Peyer's patch (tissue), 4 donors: ENCODE results near the gene FBLN5. TPM values are rescaled to one million over a fixed set of nuclear protein-coding genes. Genes with fewer than 3 reads are reported as not detected.
"Not testable (repeated sequence)": the region's sequence is repeated elsewhere in the genome, so short reads cannot be mapped to it uniquely, and the experiment has no call there.

Experiments used
- DNase-seq, 3 donors: peaks; one replicate each; pipeline ENCODE4 v3.0.0-alpha.2; 2017 to 2019
- H3K27ac ChIP-seq, 4 donors: fragments of 200-600 bp; sonication (generic); one replicate each; pipeline ENCODE4 v1.5.1; 2016 to 2019
- H3K27me3 ChIP-seq, 2 donors: fragments of 200-600 bp; sonication (generic); one replicate each; pipeline ENCODE4 v1.5.1; 2019
- H3K36me3 ChIP-seq, 3 donors: fragments of 200-600 bp; sonication (generic); one replicate each; pipeline ENCODE4 v1.5.1; 2016 to 2019
- H3K4me1 ChIP-seq, 4 donors: fragments of 200-600 bp; sonication (generic); one replicate each; pipeline ENCODE4 v1.5.1; 2016 to 2019
- H3K4me3 ChIP-seq, 4 donors: fragments of 200-600 bp; sonication (generic); 1 replicate in 3 of 4; 2 replicates in 1 of 4; pipeline ENCODE4 v1.5.1; 2016 to 2019; ENCODE audit warnings: mild to moderate bottlenecking in 1 of 4
- H3K9me3 ChIP-seq, 4 donors: fragments of 200-600 bp; sonication (generic); one replicate each; pipeline ENCODE4 v1.5.1; 2016 to 2019; ENCODE audit warnings: mild to moderate bottlenecking in 1 of 4
- POLR2A ChIP-seq, 2 donors: fragments of 450-650 bp; IDR thresholded peaks; one replicate each; pipeline ENCODE4 v1.5.1; 2017; ENCODE audit warnings: antibody characterized with exemption in 2 of 2, mild to moderate bottlenecking in 2 of 2, moderate library complexity in 2 of 2
- total RNA-seq, 4 donors: library from RNA; depleted of rRNA; stranded (reverse); fragments of >200 nt; gene quantifications; one replicate each; pipeline ENCODE4 v1.1.0, GENCODE V29; 2016
- TF ChIP-seq, protein P1 (sequence below), 6 experiments: fragments of 450-650 bp in 4 of 6; fragments of 200-600 bp in 2 of 6; sonication (generic) in 1 of 6; IDR thresholded peaks; one replicate each; pipeline ENCODE4 v1.5.1; 2017 to 2019; ENCODE audit warnings: antibody characterized with exemption in 6 of 6, mild to moderate bottlenecking in 3 of 6, moderate library complexity in 1 of 6

FBLN5 gene
- total RNA-seq, 4 donors from 2014 or later = 30.5 to 61.1 (median 51.2) TPM

DNA sequence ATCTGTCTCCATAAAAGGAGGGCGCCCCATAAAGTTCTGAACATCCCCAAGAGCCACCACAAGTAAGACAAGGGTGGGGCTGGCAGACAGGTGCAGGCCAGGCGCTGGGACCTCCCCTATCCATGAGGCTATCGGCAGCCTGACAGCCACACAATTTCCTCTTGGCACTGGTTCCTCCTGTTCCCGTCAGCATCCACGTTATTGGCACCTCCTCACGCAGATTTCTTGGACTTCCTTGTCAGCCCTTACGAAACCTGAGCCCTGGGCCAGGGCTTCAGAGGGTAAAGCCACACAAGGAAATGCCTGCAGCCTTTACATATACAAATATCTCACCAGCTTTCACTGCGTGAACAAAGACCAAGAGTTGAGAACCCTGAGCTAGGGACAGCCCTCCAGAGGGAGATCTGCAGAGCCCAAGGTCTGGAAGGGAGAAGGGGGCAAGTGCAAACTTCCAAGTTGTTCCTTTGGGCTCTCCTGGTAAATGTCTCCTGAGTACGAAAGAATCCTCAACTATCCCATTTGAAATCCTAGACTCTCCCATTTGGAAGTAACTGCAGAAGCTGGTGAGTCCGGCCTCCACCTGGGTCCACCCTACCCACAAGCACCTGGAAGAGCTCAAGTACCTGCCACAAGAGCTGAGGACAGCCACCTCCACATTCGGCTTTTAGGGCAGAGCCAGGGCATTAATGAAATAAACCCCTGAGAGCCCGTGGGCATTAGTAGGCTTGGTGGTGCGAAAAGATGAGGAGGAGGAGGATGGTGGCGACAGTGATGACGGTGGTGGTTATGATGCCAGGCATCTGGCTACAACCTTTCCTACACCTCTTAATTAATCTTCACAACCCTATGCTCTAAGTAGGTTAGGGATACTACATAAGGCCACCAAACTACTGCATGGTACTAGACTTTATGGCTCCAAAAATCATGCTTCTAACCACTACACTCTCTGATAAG lies 74.7 kb downstream of the FBLN5 start:
- DNase-seq = peak; percentile 60 to 91 (median 85)
- no peaks in the 10 kb centered on the region for H3K36me3 ChIP-seq
- H3K27me3 ChIP-seq = no peaks in the 10 kb centered on the region
- peak; percentile 56 to 77 for TF ChIP-seq POLR2A (IDR thresholded peaks at IDR 0.05)
- TF ChIP-seq, protein P1, sequence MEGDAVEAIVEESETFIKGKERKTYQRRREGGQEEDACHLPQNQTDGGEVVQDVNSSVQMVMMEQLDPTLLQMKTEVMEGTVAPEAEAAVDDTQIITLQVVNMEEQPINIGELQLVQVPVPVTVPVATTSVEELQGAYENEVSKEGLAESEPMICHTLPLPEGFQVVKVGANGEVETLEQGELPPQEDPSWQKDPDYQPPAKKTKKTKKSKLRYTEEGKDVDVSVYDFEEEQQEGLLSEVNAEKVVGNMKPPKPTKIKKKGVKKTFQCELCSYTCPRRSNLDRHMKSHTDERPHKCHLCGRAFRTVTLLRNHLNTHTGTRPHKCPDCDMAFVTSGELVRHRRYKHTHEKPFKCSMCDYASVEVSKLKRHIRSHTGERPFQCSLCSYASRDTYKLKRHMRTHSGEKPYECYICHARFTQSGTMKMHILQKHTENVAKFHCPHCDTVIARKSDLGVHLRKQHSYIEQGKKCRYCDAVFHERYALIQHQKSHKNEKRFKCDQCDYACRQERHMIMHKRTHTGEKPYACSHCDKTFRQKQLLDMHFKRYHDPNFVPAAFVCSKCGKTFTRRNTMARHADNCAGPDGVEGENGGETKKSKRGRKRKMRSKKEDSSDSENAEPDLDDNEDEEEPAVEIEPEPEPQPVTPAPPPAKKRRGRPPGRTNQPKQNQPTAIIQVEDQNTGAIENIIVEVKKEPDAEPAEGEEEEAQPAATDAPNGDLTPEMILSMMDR (IDR thresholded peaks at IDR 0.05) = no peak
- no peaks in the 10 kb centered on the region for H3K9me3 ChIP-seq
- H3K4me1 ChIP-seq = peaks cover 3 to 41% (median 19%) of the 10 kb centered on the region in 4 donors
- peak overlapping the region; percentile 81 to 89 (median 88) for H3K27ac ChIP-seq
- peak overlapping the region; percentile 8 to 19 (median 10) for H3K4me3 ChIP-seq

GRCh38 chr14:91872011-91872501 lies 75.4 kb downstream of the FBLN5 start:
- Histone ChIP-seq H3K4me1 (peaks cover 3 to 42% (median 19%) of the 10 kb centered on the region in 4 donors), H3K27ac (peak overlapping the region; percentile 81 to 89 (median 88)), H3K4me3 (peak overlapping the region in 1 of 4 donors; percentile 11), H3K9me3 (no peaks in the 10 kb centered on the region), H3K36me3 (no peaks in the 10 kb centered on the region), H3K27me3 (no peaks in the 10 kb centered on the region)
- TF ChIP-seq POLR2A (IDR thresholded peaks at IDR 0.05) = no peak
- TF ChIP-seq, protein P1 (IDR thresholded peaks at IDR 0.05) = no peak
- DNase-seq = peak in 2 of 3 donors; percentile 64 to 67

DNA sequence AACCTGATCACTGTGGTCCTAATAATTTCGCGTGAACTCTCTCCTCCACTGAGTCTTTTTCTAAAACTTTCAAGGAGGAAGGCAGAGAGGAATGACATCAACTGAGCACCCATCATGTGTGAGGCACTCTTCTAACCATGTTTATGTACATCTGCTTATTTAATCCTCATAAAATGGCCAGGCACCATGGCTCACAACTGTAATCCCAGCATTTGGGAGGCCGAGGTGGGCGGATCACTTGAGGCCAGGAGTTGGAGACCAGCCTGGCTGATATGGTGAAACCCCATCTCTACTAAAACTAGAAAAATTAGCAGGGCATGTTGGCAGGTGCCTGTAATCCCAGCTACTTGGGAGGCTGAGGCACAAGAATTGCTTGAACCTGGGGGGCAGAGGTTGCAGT lies 76.1 kb downstream of the FBLN5 start:
- H3K36me3 ChIP-seq = not testable (repeated sequence)

DNA sequence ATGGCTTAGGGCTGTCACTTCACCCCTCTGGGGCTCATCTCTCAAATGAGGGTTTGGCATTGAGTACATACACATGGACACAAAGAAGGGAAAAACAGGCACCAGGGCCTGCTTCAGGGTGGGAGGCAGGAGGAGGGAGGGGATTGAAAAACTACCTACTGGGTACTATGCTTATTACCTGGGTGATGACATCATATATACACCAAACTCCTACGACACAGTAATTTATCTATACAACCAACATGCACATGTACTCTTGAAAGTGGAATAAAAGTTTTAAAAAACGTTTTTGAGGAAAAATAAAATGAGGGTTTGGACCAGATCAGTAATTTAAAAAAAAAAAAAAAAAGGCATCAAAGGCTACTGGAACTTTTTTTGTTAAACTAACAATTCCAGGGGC lies 76.6 kb downstream of the FBLN5 start:
- Histone ChIP-seq H3K4me3 (no peak overlapping the region), H3K36me3 (no peaks in the 10 kb centered on the region), H3K4me1 (peaks cover 3 to 42% (median 19%) of the 10 kb centered on the region in 4 donors), H3K9me3 (no peaks in the 10 kb centered on the region), H3K27ac (peak overlapping the region in 3 of 4 donors; percentile 73 to 88 (median 81)), H3K27me3 (no peaks in the 10 kb centered on the region)
- no peak for DNase-seq
- TF ChIP-seq, protein P1 (IDR thresholded peaks at IDR 0.05) = no peak
- no peak for TF ChIP-seq POLR2A (IDR thresholded peaks at IDR 0.05)

More for the DNA sequence above, 76.1 kb downstream of the FBLN5 start:
- H3K9me3 ChIP-seq, DNase-seq, H3K4me3 ChIP-seq, H3K27me3 ChIP-seq: not testable (repeated sequence)
- peak overlapping the region; percentile 32 to 88 (median 84) for H3K27ac ChIP-seq
- H3K4me1 ChIP-seq = peaks cover 3 to 42% (median 19%) of the 10 kb centered on the region in 4 donors

DNA sequence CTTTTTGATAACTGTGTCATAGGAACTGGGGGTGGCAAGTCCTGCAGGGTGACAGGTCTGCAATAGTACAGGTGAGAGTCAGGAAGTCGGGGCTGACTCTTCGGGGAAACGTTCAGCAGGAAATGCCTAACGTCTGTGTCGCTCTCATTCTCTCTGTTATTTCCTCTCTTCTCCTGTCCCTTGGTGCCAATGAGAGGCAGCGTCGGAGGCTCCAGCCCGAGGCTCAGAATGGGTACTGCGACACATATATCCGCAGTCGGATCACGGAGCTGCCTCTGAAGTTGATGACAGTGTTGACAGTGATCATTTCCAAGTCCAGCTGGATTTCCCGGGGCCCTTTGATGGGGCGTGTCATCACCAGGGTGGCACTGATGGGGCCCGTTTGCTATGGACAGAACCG lies 77.5 kb downstream of the FBLN5 start:
- peak in 2 of 3 donors; percentile 67 to 77 for DNase-seq
- Histone ChIP-seq H3K4me1 (peaks cover 3 to 42% (median 19%) of the 10 kb centered on the region in 4 donors), H3K27ac (peak overlapping the region; percentile 58 to 88 (median 77)), H3K27me3 (no peaks in the 10 kb centered on the region), H3K36me3 (no peaks in the 10 kb centered on the region), H3K4me3 (peak overlapping the region in 2 of 4 donors; percentile 4 to 6), H3K9me3 (no peaks in the 10 kb centered on the region)
- TF ChIP-seq, protein P1 (IDR thresholded peaks at IDR 0.05) = no peak
- no peak for TF ChIP-seq POLR2A (IDR thresholded peaks at IDR 0.05)

GRCh38 chr14:91869556-91869955 lies 77.9 kb downstream of the FBLN5 start:
- Histone ChIP-seq H3K27me3 (no peaks in the 10 kb centered on the region), H3K4me1 (peaks cover 3 to 42% (median 19%) of the 10 kb centered on the region in 4 donors), H3K36me3 (no peaks in the 10 kb centered on the region), H3K4me3 (no peak overlapping the region), H3K9me3 (no peaks in the 10 kb centered on the region), H3K27ac (peak overlapping the region; percentile 46 to 81 (median 64))
- TF ChIP-seq, protein P1 (IDR thresholded peaks at IDR 0.05) = no peak
- TF ChIP-seq POLR2A (IDR thresholded peaks at IDR 0.05) = no peak
- DNase-seq = no peak
